Smooth muscle cell (in vitro differentiated cells): Measurements from ENCODE around the gene DTX2. TPM values are rescaled to one million over a fixed set of nuclear protein-coding genes. Genes with fewer than 3 reads are reported as not detected.
"Not testable (repeated sequence)": the region's sequence is repeated elsewhere in the genome, so short reads cannot be mapped to it uniquely, and the experiment has no call there.

ENCODE experiments used
- DNase-seq: peaks from one replicate; lab custom pipeline; 2025; ENCODE audit not compliant: unreplicated experiment; lab: John Stamatoyannopoulos, UW
- H2AFZ ChIP-seq: fragments of 200-600 bp; sonication (generic); 2 replicates; pipeline ENCODE4 v1.6.0; 2016; ENCODE audit warnings: antibody characterized with exemption, low read depth, mild to moderate bottlenecking
- H3F3A ChIP-seq: fragments of 200-600 bp; sonication (generic); 2 replicates; pipeline ENCODE4 v1.6.0; 2017; ENCODE audit warnings: antibody characterized with exemption, low read depth
- H3K27ac ChIP-seq: fragments of 200-600 bp; sonication (generic); 2 replicates; pipeline ENCODE4 v1.5.1; 2016; ENCODE audit warnings: low read depth, mild to moderate bottlenecking
- H3K27me3 ChIP-seq: fragments of 200-600 bp; sonication (generic); 2 replicates; pipeline ENCODE4 v1.6.1; 2016; ENCODE audit warnings: low read depth, mild to moderate bottlenecking
- H3K36me3 ChIP-seq: fragments of 200-600 bp; sonication (generic); 2 replicates; pipeline ENCODE4 v1.5.1; 2016; ENCODE audit warnings: low read depth
- H3K4me1 ChIP-seq: fragments of 200-600 bp; sonication (generic); 2 replicates; pipeline ENCODE4 v1.5.1; 2016; ENCODE audit warnings: low read depth
- H3K4me2 ChIP-seq: fragments of 200-600 bp; sonication (generic); 2 replicates; pipeline ENCODE4 v1.6.0; 2016; ENCODE audit warnings: mild to moderate bottlenecking
- H3K4me3 ChIP-seq: fragments of 200-600 bp; sonication (generic); 2 replicates; pipeline ENCODE4 v1.5.1; 2016; ENCODE audit warnings: mild to moderate bottlenecking
- H3K79me2 ChIP-seq: fragments of 200-600 bp; sonication (generic); 2 replicates; pipeline ENCODE4 v1.6.0; 2016; ENCODE audit warnings: low read depth, mild to moderate bottlenecking
- H3K9ac ChIP-seq: fragments of 200-600 bp; sonication (generic); 2 replicates; pipeline ENCODE4 v1.6.0; 2016; ENCODE audit warnings: low read depth
- H3K9me3 ChIP-seq: fragments of 200-600 bp; sonication (generic); replicated peaks from 2 replicates; pipeline ENCODE4 v1.5.1; 2016; ENCODE audit warnings: low read depth
- H4K20me1 ChIP-seq: fragments of 200-600 bp; sonication (generic); 2 replicates; pipeline ENCODE4 v1.6.0; 2016; ENCODE audit warnings: low read depth
- WGBS: methylation state at CpG from one replicate; pipeline ENCODE4 v1.1.7; 2016; ENCODE audit warnings: low lambda C conversion rate; 5-methylcytosine and 5-hydroxymethylcytosine counted together
- polyA plus RNA-seq: library from polyadenylated mRNA; unstranded; fragments of >200 nt; fragmentation: Nextera tagmentation; extraction: Ambion mirVana; gene quantifications from 2 replicates; pipeline ENCODE4 v1.2.1, GENCODE V29; 2016
- total RNA-seq: library from RNA; depleted of rRNA; stranded (reverse); fragments of >200 nt; gene quantifications from 2 replicates; pipeline ENCODE4 v1.2.3, GENCODE V29; 2014

Gene DTX2
- total and polyA plus RNA-seq, 2 experiments from 2014 or later = 9.8 to 12.5 TPM

- WGBS = 97% methylated on average over 24 of the region's 24 CpGs
- not testable (repeated sequence) for H3K27me3 ChIP-seq, H3K4me3 ChIP-seq, H3F3A ChIP-seq, H3K27ac ChIP-seq, H3K36me3 ChIP-seq, H3K4me2 ChIP-seq, DNase-seq, H2AFZ ChIP-seq, H4K20me1 ChIP-seq, H3K79me2 ChIP-seq, H3K9me3 ChIP-seq, H3K9ac ChIP-seq, H3K4me1 ChIP-seq
Measured at GRCh38 chr7:76482660-76483059, 21.2 kb downstream of the DTX2 start.

GRCh38 chr7:76483081-76483480, 21.6 kb downstream of the DTX2 start:
- not testable (repeated sequence) for H2AFZ ChIP-seq, H3K4me1 ChIP-seq, H3K9me3 ChIP-seq, H3K4me2 ChIP-seq, H3K36me3 ChIP-seq, H3K79me2 ChIP-seq, H3K27me3 ChIP-seq, H3F3A ChIP-seq, H3K4me3 ChIP-seq, DNase-seq, H4K20me1 ChIP-seq, H3K9ac ChIP-seq, H3K27ac ChIP-seq
- 97% methylated on average over 14 of the region's 17 CpGs for WGBS

GRCh38 chr7:76484456-76484855, 22.9 kb downstream of the DTX2 start:
- H3K4me2 ChIP-seq, H3K36me3 ChIP-seq, H3K79me2 ChIP-seq, H3K9me3 ChIP-seq, H2AFZ ChIP-seq, H3K4me3 ChIP-seq, H3K4me1 ChIP-seq, H3K27ac ChIP-seq, DNase-seq, H4K20me1 ChIP-seq, H3F3A ChIP-seq, H3K9ac ChIP-seq, H3K27me3 ChIP-seq: not testable (repeated sequence)
- 90% methylated on average over 2 of the region's 12 CpGs for WGBS

- H3K9me3 ChIP-seq, H2AFZ ChIP-seq, H3K27me3 ChIP-seq, H3K4me1 ChIP-seq, H3F3A ChIP-seq, DNase-seq, H3K9ac ChIP-seq, H3K79me2 ChIP-seq, H3K27ac ChIP-seq, H4K20me1 ChIP-seq, H3K36me3 ChIP-seq, H3K4me2 ChIP-seq, H3K4me3 ChIP-seq: not testable (repeated sequence)
- no CpG with 5 or more reads among the region's 20 CpGs for WGBS
Measured at GRCh38 chr7:76485822-76486610, 24.5 kb downstream of the DTX2 start.

- H3K79me2 ChIP-seq, H3K4me3 ChIP-seq, H3K4me1 ChIP-seq, H2AFZ ChIP-seq, DNase-seq, H3K27ac ChIP-seq, H4K20me1 ChIP-seq, H3K9me3 ChIP-seq, H3F3A ChIP-seq, H3K36me3 ChIP-seq, H3K9ac ChIP-seq, H3K27me3 ChIP-seq, H3K4me2 ChIP-seq: not testable (repeated sequence)
- no CpG with 5 or more reads among the region's 5 CpGs for WGBS
Measured at GRCh38 chr7:76486618-76487017, 25.1 kb downstream of the DTX2 start.

- not testable (repeated sequence) for H3K4me1 ChIP-seq, H3K27ac ChIP-seq, H2AFZ ChIP-seq, H3K4me3 ChIP-seq, H3K36me3 ChIP-seq, H3F3A ChIP-seq, H4K20me1 ChIP-seq, H3K79me2 ChIP-seq, H3K27me3 ChIP-seq, H3K9me3 ChIP-seq, DNase-seq, H3K4me2 ChIP-seq, H3K9ac ChIP-seq
- WGBS = no CpG with 5 or more reads among the region's 13 CpGs
Measured at GRCh38 chr7:76487969-76488368, 26.5 kb downstream of the DTX2 start.

- WGBS = no CpG with 5 or more reads among the region's 10 CpGs
- not testable (repeated sequence) for H2AFZ ChIP-seq, H3K79me2 ChIP-seq, H4K20me1 ChIP-seq, H3K4me2 ChIP-seq, H3K36me3 ChIP-seq, H3K4me1 ChIP-seq, H3K9me3 ChIP-seq, H3K9ac ChIP-seq, H3K27ac ChIP-seq, DNase-seq, H3K27me3 ChIP-seq, H3K4me3 ChIP-seq, H3F3A ChIP-seq
Measured at GRCh38 chr7:76492139-76492538, 30.6 kb downstream of the DTX2 start.

GRCh38 chr7:76495717-76496116, 34.2 kb downstream of the DTX2 start:
- H3K4me1 ChIP-seq, H3K79me2 ChIP-seq, H3K36me3 ChIP-seq, DNase-seq, H3K9ac ChIP-seq, H4K20me1 ChIP-seq, H3K4me3 ChIP-seq, H3F3A ChIP-seq, H3K4me2 ChIP-seq, H3K27me3 ChIP-seq, H3K27ac ChIP-seq, H2AFZ ChIP-seq, H3K9me3 ChIP-seq: not testable (repeated sequence)
- WGBS = 100% methylated on average over 1 of the region's 16 CpGs
